ENCODE data around the gene PDIA2.

DNA sequence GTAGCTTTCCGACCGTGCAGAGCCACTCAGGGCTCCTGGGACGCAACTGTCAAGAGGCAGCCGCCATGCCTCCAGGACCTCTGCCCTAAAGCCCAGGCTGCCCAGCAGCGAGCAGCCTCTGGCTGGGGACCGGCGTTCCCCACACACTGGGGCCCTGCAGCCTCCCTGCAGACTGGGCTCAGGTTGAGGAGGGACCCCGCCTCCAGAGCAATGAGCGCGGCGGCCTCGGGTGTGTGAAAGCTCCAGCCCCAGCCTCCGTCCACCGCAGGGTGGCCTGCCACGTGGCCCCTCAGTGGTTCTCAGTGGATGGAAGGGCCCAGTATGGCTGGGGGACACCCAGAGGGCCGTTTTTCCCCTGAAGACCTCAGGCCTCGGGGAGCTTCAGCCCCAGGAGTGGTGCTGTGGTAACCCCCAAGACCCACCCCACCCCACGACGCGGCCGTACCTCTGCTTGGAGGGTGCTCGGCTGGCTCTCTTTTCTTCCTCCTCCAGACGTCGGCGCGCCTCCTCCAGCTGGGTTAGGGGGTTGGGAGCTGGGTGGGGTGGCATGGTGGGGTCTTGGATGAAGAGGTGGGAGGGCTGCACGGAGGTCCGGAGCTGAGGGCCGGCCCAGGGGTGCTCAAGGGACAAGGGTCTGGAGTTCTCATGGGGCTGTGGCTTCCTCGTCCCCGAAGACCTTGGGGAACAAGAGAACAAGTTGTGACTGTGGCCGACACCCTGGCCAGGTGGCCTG is 10.2 kb downstream of the PDIA2 start:
- no peak for TF ChIP-seq SUZ12 (IDR thresholded peaks at IDR 0.05; ENCODE audit: extremely low read depth, insufficient read depth, insufficient read length)
- TF ChIP-seq YY1 (IDR thresholded peaks at IDR 0.05; ENCODE audit: insufficient read depth, insufficient read length): no peak
- TF ChIP-seq ZNF274 (IDR thresholded peaks at IDR 0.05; ENCODE audit: low read depth, low read length): no peak

Measured in NT2/D1 (cell line).